Daoy (cell line): ENCODE measurements around the gene TRAFD1. TPM values are rescaled to one million over a fixed set of nuclear protein-coding genes. Genes with fewer than 3 reads are reported as not detected.
"Not testable (repeated sequence)": the region's sequence is repeated elsewhere in the genome, so short reads cannot be mapped to it uniquely, and the experiment has no call there.

Experiments used
- DNase-seq: peaks from one replicate; pipeline ENCODE4 v3.0.0-alpha.2; 2015; ENCODE audit warnings: low read depth
- total RNA-seq: library from RNA; depleted of rRNA; stranded (reverse); fragments of >200 nt; shearing (Covaris generic); gene quantifications from 2 replicates; pipeline ENCODE4 v1.2.3, GENCODE V29; 2014; rRNA removed

The TRAFD1 gene, protein sequence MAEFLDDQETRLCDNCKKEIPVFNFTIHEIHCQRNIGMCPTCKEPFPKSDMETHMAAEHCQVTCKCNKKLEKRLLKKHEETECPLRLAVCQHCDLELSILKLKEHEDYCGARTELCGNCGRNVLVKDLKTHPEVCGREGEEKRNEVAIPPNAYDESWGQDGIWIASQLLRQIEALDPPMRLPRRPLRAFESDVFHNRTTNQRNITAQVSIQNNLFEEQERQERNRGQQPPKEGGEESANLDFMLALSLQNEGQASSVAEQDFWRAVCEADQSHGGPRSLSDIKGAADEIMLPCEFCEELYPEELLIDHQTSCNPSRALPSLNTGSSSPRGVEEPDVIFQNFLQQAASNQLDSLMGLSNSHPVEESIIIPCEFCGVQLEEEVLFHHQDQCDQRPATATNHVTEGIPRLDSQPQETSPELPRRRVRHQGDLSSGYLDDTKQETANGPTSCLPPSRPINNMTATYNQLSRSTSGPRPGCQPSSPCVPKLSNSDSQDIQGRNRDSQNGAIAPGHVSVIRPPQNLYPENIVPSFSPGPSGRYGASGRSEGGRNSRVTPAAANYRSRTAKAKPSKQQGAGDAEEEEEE
- 34.8 and 36.2 TPM in 2 replicates for total RNA-seq

DNA sequence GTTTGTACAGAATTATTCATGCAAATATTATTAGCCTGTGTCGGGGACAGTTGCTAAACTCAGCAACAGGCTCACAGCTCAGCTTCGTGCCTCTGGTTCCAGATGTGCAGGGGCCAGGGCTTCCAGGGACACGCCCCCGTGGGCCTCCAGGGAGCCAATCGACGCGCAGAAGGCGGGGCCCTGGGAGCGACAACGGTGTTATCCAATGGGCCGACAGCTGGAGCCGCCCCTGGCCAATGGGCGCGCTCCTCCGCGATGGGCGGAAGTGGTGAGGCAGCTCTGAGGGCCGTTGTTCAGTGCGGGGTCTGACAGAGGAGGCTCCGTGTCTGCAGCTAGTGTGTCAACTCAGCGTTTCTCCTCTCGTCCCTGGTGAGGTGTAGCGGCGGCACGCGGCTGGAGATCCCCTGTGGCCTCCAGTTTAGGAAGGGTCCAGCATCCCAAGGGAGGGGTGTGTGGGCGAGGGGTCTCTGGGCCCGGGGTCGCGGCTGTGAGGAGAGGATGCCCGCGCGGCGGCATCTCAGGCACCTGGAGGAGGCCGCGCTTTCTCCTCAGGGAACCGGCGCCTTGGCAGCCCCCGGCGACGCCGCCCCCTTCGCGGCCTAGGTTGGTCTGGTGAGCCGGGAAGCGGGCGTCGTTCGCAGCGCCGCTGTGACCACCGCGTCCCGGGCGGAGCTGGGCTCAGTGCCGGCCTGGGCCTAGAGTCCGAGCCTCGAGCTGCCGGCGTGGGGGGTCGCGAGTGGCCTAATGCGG lies at the start of gene TRAFD1:
Gene TRAFD1 (plus strand): TSS at position 311 of the 750 bp plus-strand sequence. CDS start 4,963 bp downstream, outside the sequence.
- DNase-seq, result peak; percentile 99

DNA sequence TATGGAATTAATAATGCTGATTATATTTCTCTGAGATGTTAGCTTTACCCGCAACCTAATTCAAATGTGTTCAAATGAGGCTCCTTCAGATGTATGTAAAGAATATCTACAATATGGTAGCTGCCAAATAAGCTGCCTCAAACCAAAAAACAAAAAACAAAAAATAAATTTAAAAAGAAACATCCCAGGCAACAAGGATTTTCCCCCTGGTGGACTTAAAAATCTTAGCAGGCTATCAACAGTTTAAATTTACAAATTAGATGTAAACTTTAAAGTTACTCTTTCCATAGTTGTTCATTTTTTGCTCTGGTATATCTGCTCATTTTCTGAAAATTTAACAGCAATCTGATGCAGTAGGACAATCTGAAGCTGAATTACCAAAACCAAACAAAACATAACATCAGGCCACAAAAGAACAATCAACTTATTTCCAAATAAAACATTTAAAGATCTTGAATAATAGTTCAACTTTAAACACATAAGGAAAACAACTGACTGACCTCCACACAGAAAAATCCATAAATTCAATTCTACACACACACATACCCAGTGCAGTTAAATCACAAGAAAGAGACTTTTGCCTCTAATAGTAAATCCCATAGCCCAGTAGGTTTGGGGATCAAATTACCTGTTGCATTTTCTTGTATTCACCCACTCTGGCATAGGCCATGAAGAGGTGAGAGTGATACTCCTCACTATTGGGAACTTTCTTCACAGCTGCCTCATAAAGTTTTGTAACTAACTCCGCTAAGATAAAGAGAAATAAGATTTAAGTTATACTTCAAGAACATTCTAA lies 38.1 kb upstream of the TRAFD1 start:
- DNase-seq, result no peak

DNA sequence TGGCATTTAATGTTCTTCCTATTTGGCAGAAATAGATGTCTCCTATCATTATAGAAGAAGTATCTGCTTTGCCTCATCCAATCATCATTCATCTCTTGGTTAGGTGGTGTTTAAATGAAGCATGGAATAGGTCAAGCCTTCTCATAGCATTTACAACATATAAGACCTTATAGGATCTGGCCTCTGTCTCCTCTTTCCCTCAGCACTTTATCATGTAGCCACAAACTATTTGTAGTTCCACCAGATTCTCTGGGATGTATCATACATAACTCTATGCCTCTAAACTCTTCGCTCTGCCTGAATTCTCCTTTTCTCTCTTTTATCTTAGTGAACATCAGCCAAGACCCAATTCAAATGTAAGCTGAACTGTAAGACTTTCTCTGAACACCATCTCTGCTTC lies 37.5 kb upstream of the TRAFD1 start:
- DNase-seq, result no peak

DNA sequence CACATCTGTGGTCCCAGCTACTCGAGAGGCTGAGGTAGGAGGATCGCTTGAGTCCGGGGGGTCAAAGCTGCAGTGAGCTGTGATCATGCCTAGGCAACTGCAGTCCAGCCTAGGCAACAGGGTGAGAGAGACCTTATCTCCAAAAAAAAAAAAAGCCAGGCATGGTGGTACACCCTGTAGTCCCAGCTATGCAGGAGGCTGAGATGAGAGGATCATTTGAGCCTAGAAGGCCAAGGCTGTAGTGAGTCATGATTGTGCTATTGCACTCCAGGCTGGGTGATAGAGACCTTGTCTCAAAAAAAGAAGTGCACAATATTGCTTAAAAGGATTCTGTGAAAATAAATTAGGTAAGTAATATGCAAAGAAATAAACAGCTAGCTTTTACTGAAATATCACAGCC lies 33.8 kb upstream of the TRAFD1 start:
- DNase-seq, result no peak

DNA sequence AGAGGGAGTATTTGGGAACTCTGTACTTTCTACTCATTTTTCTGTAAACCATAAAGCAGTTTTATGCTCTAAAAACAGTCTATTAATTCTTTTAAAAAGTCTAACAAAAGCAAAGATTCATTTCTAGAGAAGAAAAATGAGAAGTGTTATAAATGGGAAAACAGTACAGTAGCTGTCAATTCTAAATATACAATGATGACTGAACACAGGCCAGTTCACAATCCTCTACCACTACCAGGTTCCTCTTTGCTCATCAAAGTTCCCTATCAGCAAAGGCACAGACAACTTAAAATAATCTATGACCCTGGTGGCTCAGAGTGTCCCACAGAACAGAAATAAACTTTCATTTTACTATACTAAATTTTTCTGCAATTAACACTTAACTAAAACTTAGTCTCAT lies 29.3 kb upstream of the TRAFD1 start:
- DNase-seq, result no peak

DNA sequence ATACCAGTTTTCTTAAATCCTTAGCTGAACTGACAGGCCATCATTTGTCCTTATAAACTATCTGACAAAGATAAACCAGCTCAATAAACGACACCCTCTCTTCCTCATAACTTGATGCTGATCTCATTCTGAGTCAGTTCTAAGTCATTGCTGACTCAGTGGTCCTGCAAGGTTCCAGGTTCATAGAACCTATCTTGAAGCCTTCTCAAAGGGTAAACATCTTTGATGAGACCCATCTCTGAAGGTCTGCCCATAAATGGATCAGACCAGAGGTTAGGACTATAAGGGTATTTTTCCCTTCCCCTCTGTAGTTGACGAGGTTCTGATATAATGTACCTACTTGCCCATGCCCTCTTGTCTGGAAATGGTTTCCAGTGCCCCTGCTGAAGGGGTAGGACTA lies 28.7 kb upstream of the TRAFD1 start:
- peak; percentile 68 for DNase-seq

DNA sequence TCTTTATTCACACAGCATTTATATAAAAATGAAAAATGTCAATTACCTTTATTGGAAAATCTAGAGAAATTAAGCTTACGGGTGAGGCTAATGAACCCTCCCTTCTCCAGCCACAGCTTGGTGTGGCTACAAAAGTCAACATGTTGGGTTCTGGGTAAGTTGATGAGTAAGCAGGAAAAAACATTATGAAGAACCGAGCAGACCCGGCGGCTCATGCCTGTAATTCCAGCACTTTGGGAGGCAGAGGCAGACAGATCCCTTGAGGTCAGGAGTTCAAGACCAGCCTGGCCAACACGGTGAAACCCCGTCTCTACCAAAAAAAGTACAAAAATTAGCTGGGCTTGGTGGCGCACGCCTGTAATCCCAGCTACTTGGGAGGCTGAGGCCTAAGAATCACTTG lies 27.7 kb upstream of the TRAFD1 start:
- DNase-seq, result no peak

DNA sequence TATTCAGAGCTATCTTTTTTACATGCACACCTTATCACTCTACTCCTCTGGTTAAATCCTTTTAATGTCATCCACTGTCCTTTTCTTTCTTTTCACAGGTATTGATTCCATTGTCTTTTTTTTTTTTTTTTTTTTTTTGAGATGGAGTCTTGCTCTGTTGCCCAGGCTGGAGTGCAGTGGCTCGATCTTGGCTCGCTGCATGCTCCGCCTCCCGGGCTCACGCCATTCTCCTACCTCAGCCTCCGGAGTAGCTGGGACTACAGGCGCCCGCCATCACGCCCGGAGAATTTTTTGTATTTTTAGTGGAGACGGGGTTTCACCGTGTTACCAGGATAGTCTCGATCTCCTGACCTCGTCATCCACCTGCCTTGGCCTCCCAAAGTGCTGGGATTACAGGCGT lies 24.9 kb upstream of the TRAFD1 start:
- not testable (repeated sequence) for DNase-seq

DNA sequence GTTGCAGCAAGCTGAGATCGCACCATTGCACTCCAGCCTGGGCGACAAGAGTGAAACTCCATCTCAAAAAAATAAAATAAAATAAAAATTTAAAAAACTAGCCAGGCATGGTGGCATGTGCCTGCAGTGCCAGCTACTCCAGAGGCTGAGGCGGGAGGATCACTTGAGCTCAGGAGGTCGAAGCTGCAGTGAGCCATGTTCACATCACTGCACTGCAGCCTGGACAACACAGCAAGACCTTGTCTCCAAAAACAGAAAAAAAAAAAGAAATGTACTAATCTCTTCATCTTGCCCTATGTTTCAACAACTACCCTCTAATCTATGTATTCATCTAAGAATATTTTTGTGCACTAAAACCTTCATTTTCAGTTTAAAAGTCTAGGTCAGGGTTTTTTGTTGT lies 23.2 kb upstream of the TRAFD1 start:
- no peak for DNase-seq

DNA sequence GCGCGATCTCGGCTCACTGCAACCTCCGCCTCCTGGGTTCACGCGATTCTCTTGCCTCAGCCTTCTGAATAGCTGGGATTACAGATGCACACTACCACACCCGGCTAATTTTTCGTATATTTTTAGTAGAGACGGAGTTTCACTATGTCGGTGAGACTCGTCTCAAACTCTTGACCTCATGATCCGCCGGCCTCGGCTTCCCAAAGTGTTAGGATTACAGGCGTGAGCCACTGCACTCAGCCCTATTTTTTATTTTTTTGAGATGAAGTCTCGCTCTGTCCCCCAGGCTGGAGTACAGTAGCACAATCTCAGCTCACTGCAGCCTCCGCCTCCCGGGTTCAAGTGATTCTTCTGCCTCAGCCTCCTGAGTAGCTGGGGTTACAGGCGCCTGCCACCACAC lies 22.6 kb upstream of the TRAFD1 start:
- not testable (repeated sequence) for DNase-seq

DNA sequence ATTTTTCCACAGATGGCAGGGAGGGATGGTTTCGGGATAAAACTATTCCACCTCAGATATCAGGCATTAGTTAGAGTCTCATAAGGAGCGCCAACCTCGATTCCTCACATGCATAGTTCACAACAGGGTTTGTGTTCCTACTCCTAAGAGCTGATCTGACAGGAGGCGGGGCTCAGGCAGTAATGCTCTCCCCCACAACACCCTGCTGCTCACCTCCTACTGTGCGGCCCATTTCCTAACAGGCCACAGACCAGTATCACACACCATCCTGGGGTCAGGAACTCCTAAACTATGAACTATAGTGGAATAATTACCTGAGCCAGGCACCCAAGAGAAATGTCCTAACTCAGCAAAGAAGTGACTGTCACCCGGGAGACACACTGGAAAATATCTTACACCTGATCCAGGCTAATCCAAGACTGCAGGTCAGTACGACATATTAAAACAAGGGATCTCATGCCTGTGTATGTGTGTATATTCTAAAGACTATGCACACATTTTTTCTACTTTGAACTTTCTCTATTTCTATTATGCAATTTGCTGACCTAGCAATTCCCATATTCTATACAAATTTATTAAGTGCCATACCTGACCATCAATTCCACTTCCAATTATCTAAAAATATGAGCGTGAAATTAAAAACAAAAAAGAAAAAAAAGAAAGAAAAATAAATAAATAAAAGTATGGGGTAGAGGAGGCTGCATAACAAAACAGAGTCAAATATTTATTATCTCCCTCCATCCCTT lies 21.4 kb upstream of the TRAFD1 start:
- no peak for DNase-seq

DNA sequence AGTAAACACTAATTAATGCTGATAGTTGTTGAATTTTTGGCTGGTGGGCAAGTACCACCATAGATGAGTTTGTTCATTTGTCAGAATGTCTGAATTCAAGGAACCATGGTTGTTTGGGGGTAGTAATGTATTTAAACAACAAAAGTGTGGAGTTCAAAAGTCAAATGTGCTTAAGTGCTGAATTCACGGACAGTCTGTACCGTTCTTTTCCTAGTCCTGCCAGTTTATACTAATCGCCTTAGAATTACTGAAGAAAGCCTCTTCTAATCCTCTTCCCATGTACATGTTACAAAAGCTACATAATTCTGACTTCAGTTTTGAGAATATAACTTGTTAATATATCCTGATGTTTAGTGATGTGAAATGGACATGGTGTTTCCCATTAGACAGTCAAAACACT lies 19.5 kb upstream of the TRAFD1 start:
- no peak for DNase-seq

DNA sequence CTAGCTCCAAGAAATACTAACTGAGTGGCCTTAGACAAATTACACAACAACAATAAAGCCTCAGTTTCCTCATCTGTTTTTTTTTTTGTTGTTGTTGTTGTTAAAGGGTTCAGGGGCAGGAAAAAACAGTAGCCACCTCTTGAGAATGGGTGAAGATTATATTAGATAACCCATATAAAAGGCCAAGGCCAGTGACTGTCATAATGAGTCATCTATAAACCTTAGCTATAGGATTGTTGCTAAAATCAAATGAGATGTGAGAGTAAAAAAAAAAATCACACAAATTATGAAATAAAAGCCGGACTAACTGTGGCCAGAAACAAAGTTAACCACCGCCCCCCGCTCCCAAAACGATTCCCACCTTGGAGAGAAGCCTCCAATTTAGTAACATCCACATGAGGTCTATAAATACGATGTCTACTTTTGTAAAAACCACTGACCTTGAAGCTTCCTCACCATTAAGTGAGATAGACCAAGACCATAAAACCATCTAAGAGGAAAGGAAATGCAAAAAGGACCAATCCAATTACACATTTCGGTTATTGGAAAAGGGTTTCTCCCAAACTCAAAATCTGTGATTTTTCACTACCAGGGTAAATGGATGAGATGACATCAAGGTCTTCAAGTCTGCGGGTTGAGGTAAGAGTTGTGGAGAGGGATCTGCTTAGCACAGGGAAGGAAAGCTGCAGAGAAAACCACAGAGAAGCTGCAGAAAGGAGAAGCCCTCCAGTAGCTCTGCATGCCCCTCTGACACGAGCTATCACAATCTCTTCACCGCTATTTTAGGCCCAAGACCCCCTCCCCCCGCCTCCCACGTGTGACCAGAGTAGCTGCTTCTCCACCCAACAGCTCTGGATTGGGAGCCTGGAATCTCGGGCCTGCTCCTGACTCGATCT lies 17.8 kb upstream of the TRAFD1 start:
- DNase-seq, result peak; percentile 37

DNA sequence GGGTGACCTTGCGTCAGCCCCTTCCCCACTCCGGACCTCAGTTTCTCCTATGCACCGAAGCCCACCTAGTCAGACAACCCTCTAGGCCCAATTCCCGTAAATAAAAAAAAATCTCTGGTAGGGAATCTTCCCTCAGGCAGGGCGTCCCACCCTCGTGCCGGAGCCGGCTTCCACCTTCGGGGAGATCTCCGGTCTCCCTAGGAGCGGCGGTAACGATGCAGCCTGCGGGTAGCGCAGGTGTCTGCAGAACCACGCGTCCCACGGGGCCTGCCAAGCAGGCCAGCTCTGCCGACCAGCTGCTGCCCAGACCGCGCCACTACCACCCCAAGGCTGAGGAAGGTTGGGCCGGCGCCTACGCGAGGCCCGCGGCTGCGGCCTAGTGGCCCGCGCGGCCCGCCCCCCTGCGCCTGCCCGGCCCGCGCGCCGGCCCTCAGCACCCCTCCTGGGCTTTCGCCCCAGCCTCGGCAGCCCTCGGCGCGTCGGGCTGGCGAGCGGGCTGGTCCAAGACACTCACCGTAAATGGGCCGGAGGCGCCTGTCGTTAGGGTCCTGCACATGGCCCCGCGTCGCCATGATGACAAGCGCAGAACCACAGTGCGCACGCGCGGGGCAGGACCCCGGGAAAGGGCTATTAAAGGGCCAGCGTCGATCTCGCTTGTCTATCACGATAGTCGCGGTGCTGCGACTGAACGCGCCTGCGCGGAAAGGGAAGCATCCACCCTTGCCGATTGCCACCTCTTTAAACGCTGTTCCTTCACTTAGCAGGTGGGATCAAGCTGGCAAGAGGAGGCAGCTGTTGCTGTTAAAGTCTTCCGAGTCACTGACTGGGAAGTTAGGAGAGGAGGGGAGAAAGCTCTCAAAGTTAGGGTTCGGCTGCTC lies 16.9 kb upstream of the TRAFD1 start, which contains the start of gene NAA25:
Gene NAA25 (minus strand): TSS at position 582 of the 878 bp plus-strand sequence. CDS start 10 bp downstream, at position 572.
- peak; percentile 94 for DNase-seq

DNA sequence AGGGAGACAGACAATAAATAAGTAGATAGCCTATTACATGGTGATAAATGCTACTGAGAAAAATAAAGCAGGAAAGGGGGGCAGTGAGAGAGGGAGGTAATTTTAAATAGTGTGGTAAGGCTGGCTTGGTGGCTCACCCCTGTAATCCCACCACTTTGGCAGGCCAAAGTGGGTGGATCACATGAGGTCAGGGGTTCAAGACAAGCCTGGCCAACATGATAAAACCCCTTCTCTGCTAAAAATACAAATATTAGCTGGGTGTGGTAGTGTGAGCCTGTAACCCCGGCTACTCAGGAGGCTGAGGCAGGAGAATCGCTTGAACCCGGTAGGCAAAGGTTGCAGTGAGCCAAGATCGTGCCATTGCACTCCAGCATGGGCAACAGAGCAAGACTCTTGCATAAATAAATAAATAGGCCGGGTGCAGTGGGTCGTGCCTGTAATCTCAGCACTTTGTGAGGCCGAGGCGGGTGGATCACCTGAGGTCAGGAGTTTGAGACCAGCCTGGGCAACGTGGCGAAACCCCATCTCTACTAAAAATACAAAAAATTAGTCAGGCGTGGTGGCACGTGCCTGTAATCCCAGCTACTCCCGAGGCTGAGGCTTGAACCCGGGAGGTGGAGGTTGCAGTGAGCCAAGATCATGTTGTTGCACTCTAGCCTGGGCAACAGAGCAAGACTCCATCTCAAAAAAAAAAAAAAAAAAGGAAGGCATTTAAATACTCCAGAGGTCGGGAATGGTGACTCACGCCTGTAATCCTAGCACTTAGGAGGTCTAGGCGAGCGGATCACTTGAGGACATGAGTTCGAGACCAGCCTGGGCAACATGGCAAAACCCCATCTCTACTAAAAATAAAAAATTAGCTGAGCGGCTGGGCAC lies 14.3 kb upstream of the TRAFD1 start:
- peak; percentile 37 for DNase-seq

DNA sequence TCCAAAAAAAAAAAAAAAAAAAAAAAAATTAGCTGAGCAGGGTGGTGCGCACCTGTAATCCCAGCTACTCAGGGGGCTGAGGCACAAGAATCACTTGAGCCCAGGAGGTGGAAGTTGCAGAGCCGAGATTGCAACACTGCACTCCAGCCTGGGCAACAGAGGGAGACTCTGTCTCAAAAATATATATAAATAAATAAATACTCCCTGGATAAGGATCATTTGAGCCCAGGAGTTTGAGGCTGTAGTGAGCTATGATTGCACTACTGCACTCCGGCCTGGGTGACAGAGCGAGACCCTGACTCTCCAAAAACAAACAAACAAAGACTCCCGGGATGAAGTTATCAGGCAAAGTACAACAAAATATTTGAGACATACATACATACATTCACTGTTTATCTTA lies 13.4 kb upstream of the TRAFD1 start:
- DNase-seq, result no peak

DNA sequence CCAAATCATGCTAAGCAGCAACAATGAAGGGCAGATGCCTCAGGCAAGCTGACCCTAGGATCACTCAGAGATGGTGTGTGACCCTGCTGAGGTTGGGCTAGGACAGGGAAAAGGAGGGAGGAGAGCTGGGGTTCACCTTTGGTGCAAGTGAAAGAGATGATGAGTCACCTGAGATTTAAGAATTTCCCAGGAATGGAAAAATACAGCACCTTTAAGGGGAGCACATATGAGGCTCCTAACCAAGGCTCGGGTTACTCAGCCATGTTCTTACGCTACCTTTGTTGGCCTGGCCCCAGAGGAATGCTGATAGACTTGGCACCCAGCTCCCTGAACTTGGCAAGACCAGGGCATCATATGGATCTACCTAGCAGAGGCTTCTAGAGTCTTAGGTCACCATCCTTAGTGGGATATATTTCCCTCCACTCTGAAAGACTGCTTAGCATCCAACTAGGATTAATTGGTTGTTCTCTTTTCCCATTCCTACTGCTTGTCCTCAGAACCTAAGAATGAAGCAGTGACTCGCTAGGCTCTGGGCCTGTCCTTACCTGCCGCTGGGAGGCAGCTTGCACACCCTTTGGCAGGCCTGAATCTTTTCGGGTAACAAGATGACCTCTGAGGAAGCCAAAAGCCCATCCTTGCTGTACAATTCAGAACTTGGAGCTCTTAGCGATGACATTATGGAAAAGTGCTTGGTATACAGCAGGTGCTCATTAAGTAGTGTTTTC lies 12.8 kb upstream of the TRAFD1 start:
- DNase-seq, result no peak
